Endothelial cell of umbilical vein (primary cell): ENCODE data around the gene SETBP1.

Experiments used
- POLR2A ChIP-seq: IDR thresholded peaks from 2 replicates; pipeline ENCODE4 v1.6.1; 2012; ENCODE audit warnings: low read depth, mild to moderate bottlenecking, control low read depth, low read length
- TF ChIP-seq, protein P1 (sequence below), 2 donors: IDR thresholded peaks; 1 replicate in 1 of 2; 2 replicates in 1 of 2; pipeline ENCODE4 v1.5.1; 2011; ENCODE audit warnings: low read length in 2 of 2, mild to moderate bottlenecking in 2 of 2, moderate library complexity in 2 of 2, control low read depth in 1 of 2, inconsistent platforms in 1 of 2, low read depth in 1 of 2; ENCODE audit not compliant: insufficient read depth in 1 of 2; ENCODE audit errors: extremely low read depth in 1 of 2

DNA sequence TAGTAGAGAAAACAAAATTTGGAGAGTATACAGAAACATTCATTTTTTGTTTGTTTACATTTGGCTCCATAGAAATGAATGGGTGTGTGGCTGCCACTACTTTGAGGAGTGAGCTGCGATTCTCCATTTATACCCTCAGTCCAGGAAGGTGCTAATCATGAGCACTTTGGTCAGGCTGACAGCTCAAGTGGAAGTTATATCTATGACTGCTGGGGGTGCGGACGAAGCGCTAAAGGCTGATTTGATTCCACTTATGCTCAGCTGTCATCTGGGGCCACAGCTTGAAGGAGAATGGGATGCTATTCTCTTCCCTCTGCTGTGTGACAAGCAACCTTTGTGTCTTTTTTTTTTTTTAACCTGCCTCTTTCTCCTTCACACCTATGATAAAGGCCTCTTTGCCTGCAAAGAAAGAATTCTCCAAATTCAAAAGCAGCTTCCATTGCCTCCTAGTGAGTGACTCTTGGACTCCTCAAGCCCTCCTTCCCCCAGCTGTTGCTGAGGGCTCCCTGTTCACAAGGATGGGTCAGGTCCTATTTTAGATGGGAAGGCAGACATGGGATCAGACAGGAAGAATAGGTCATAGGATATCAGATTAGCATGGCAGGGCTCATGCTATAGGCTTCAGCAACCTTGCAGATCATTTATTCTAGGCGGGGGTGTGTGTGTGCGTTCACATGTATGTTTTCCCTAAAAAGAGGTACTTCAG, 201.6 kb downstream of the SETBP1 start:
- TF ChIP-seq, protein P1, sequence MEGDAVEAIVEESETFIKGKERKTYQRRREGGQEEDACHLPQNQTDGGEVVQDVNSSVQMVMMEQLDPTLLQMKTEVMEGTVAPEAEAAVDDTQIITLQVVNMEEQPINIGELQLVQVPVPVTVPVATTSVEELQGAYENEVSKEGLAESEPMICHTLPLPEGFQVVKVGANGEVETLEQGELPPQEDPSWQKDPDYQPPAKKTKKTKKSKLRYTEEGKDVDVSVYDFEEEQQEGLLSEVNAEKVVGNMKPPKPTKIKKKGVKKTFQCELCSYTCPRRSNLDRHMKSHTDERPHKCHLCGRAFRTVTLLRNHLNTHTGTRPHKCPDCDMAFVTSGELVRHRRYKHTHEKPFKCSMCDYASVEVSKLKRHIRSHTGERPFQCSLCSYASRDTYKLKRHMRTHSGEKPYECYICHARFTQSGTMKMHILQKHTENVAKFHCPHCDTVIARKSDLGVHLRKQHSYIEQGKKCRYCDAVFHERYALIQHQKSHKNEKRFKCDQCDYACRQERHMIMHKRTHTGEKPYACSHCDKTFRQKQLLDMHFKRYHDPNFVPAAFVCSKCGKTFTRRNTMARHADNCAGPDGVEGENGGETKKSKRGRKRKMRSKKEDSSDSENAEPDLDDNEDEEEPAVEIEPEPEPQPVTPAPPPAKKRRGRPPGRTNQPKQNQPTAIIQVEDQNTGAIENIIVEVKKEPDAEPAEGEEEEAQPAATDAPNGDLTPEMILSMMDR (IDR thresholded peaks at IDR 0.05; ENCODE audit: extremely low read depth in 1 of 2, insufficient read depth in 1 of 2, low read depth in 1 of 2, low read length in 2 of 2) = no peak
- no peak for TF ChIP-seq POLR2A
